MG63 (cell line): ENCODE results near the gene PILRA. TPM values are rescaled to one million over a fixed set of nuclear protein-coding genes. Genes with fewer than 3 reads are reported as not detected.
"Not testable (repeated sequence)": the region's sequence is repeated elsewhere in the genome, so short reads cannot be mapped to it uniquely, and the experiment has no call there.

Experiments
- DNase-seq: peaks from one replicate; pipeline ENCODE4 v3.0.0-alpha.2; 2020
- H3K27me3 ChIP-seq: fragments of 250-450 bp; sonication (Bioruptor Pico); 2 replicates; pipeline ENCODE4 v1.5.1; 2020; ENCODE audit warnings: mild to moderate bottlenecking, moderate library complexity
- H3K36me3 ChIP-seq: fragments of 250-450 bp; sonication (Bioruptor Pico); 2 replicates; pipeline ENCODE4 v1.5.1; 2020; ENCODE audit warnings: mild to moderate bottlenecking, moderate library complexity
- H3K4me3 ChIP-seq: fragments of 250-450 bp; sonication (Bioruptor Pico); 2 replicates; pipeline ENCODE4 v1.5.1; 2020; ENCODE audit warnings: mild to moderate bottlenecking, moderate library complexity
- H3K9me3 ChIP-seq: fragments of 250-450 bp; sonication (Bioruptor Pico); 2 replicates; pipeline ENCODE4 v1.5.1; 2020; ENCODE audit warnings: mild to moderate bottlenecking, moderate library complexity
- total RNA-seq: library from RNA; depleted of rRNA; stranded (reverse); fragments of >200 nt; shearing (Covaris generic); gene quantifications from 2 replicates; pipeline ENCODE4 v1.2.3, GENCODE V29; 2014; ENCODE audit warnings: low replicate concordance

Gene PILRA
- total RNA-seq, 1 experiment from 2014 or later, result not detected

DNA sequence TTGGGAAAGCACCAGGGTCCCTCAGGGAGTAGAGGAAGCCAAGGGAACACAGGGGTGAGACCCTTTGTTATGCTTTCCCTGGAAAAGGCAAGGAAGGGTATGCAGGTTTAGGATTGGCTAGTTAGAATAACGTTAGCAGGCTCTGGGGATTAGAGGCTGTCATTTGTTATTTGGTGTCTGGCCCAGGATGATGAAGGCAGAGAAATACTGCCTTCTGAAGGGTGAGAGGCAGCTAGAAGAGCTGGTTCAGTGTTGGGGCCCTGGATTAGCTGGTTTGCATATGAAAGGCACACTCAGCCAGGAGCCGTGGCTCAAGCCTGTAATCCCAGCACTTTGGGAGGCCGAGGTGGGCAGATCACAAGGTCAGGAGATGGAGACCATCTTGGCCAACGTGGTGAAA is 3.0 kb upstream of the PILRA start:
- Histone ChIP-seq H3K4me3 (no peak overlapping the region), H3K36me3 (no peaks in the 10 kb centered on the region), H3K9me3 (no peaks in the 10 kb centered on the region), H3K27me3 (no peaks in the 10 kb centered on the region)
- no peak for DNase-seq

DNA sequence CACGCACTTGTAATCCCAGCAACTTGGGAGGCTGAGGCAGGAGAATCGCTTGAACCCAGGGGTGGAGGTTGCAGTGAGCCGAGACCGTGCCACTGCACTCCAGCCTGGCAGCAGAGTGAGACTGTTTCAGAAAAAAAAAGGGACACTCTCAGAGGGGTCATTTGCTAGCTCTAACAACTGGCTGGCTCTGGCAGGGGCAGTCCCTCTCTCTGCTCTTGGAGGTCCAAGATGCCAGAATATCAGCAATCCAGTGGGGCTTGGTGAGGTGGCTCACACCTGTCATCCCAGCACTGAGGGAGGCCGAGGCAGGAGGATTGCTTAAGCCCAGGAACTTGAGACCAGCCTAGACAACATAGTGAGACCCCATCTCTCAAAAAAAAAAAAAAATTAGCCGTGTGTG is 2.5 kb upstream of the PILRA start:
- Histone ChIP-seq H3K27me3 (no peaks in the 10 kb centered on the region), H3K9me3 (no peaks in the 10 kb centered on the region), H3K4me3 (no peak overlapping the region), H3K36me3 (no peaks in the 10 kb centered on the region)
- DNase-seq, result no peak

DNA sequence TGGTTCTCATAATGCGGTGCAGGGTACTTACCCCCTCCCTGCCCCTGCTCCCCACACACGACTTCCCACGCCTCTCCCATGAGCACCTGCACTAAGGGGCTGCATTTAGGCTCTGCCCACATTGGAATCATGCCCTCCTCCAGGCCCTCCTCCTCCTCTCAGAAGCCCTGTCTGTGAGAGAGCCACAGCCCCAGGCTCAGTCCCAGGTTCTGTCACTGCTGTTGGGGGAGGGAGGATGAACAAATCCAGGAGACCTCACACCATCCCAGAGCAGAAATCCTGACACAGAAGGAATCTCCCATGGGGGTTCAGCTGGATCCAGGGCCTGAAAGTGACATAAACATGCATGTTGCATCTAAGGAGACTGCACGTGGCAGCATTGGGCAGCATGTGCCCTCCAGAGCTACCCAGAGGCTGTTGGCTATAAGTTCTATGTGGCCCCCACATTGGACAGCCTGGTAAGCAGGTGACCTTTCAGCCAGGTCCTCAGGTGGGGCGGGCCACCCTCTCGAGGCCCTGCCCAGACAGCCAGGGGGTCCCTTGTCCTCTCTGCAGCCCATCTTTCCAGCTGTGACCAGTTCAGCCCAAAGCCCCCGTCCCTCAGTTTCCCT is 1.6 kb upstream of the PILRA start:
- Histone ChIP-seq H3K27me3 (no peaks in the 10 kb centered on the region), H3K9me3 (no peaks in the 10 kb centered on the region), H3K4me3 (no peak overlapping the region), H3K36me3 (no peaks in the 10 kb centered on the region)
- DNase-seq, result no peak

DNA sequence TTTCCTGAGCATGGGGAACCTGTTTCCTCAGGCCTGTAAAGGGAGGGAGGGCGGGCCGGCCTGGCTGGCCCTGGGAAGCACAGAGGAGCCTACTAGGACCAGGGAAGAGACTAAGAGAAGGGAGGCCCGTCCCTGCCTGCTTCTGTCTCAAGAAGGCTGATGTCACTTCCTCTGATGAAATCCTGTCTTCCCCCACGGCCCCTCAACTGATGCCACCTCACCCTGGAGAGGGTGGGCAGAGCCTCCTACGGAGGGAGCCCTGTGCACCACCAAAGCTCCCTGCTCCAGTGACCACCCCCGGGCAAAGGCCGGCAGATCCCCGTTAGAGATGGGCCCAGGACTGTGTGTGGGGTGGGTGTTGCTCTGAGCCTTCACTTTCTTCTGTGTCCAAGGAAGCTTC is 1.0 kb upstream of the PILRA start:
- no peak for DNase-seq
- Histone ChIP-seq H3K4me3 (no peak overlapping the region), H3K9me3 (no peaks in the 10 kb centered on the region), H3K36me3 (no peaks in the 10 kb centered on the region), H3K27me3 (no peaks in the 10 kb centered on the region)

DNA sequence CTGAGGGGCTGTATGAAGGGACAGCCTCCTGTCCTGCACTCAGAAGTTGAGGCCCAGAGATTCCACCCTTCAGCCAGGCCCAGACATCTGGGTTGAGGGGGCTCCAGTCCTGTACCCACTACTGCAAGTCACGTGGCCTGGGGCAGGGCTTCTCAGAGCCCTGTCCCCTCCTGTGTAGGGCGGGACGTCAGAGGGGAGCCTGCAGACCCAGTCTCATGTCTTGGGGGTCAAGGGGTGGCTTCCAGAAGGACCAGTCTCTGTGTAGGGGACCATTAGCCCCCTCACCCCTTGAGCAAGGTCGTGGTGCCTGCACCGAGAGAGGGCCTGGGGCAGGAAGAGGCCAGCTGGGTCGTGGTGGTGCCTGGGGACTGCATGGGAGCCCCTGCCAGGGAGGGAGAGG is 593 bp upstream of the PILRA start:
- Histone ChIP-seq H3K9me3 (no peaks in the 10 kb centered on the region), H3K36me3 (no peaks in the 10 kb centered on the region), H3K4me3 (no peak overlapping the region), H3K27me3 (no peaks in the 10 kb centered on the region)
- no peak for DNase-seq

DNA sequence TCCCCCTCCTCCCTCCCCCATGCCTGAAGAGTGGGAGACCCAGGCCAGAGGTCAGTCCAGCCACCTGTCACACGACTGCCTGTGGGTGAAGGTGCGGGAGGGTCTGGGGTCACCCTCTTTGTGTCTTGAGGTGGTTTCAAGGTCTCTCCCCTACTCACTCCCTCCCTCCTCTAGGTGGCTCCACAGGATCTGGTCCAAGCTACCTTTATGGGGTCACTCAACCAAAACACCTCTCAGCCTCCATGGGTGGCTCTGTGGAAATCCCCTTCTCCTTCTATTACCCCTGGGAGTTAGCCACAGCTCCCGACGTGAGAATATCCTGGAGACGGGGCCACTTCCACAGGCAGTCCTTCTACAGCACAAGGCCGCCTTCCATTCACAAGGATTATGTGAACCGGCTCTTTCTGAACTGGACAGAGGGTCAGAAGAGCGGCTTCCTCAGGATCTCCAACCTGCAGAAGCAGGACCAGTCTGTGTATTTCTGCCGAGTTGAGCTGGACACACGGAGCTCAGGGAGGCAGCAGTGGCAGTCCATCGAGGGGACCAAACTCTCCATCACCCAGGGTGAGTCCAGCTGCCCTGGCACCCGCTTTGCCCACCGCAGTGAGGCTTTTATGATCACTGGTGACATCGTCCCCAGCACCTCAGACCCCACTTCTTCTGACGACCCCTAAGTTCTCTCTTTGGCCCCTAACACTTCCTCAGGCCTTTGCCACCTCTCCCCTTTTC is 747 bp downstream of the PILRA start:
- H3K9me3 ChIP-seq, H3K27me3 ChIP-seq, H3K4me3 ChIP-seq, DNase-seq, H3K36me3 ChIP-seq: not testable (repeated sequence)

DNA sequence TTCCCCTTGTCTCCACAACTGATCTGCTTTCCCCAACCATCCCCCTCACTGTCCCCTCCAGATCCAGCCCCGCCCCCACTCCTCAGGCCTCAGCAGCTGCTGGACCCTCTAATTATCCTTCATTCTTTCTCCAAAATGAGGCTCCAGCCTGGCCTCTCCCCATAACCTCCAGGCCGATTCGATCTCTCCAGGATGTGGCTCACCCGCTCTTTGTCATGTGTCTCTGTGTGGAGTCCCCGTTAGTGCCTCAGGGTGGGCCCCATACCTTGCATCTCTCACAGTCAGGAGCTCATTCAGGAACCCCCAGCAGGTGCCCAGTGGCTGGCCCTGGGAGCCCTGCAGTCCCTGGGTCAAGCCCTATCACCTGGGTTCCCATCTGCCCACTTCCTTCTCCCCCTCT is 1.3 kb downstream of the PILRA start:
- DNase-seq, result no peak
- Histone ChIP-seq H3K36me3 (no peaks in the 10 kb centered on the region), H3K27me3 (no peaks in the 10 kb centered on the region), H3K9me3 (no peaks in the 10 kb centered on the region), H3K4me3 (no peak overlapping the region)

DNA sequence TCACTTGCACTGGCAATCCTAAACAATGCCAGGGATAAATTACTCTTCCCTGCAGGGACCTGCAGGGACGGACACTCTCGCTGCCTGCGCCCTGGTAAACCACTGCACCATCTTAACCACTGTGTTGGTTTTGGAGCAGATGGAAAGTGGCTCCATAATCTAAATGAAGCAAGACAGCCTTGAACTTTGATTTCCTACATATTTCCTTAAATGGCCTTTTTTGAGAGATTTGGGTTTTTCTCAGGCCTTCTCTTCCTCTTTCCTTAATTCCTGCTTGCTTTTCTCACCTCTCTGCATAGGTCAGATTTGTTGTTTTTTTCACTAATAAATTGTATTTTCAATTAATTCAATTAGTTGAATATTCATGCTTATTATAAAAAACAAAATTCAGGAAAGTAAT is 2.8 kb downstream of the PILRA start:
- DNase-seq, result no peak
- no peaks in the 10 kb centered on the region for H3K27me3 ChIP-seq
- no peaks in the 10 kb centered on the region for H3K9me3 ChIP-seq
- no peaks in the 10 kb centered on the region for H3K36me3 ChIP-seq
- H3K4me3 ChIP-seq, result no peak overlapping the region

DNA sequence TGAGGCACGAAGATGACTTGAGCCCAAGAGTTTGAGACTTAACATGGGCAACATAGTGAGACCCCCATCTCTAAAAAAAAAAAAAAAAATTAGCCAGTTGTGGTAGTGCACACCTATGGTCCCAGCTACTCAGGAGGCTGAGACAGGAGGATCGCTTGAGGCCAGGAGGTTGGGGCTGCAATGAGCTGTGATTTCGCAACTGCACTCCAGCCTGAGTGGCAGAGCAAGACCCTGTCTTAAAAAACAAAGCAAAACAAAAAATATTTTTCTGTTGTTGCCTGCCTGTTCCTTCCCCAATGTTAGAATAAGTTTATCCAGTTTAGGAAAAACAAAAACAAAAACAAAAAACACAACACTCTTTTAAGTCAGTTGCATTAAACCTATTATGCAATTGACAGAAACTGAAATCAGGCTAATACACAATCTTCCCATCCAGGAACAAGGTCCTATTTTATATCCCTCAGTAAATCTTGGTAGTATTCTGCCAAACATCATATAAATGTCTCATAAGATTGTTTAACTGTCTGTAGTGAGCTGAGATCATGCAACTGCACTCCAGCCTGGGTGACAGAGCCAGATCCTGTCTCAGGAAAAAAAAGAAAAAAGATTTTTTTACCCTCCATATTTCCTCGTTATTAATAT is 4.9 kb downstream of the PILRA start:
- Histone ChIP-seq H3K36me3 (no peaks in the 10 kb centered on the region), H3K9me3 (no peaks in the 10 kb centered on the region), H3K4me3 (no peak overlapping the region), H3K27me3 (no peaks in the 10 kb centered on the region)
- DNase-seq, result no peak

DNA sequence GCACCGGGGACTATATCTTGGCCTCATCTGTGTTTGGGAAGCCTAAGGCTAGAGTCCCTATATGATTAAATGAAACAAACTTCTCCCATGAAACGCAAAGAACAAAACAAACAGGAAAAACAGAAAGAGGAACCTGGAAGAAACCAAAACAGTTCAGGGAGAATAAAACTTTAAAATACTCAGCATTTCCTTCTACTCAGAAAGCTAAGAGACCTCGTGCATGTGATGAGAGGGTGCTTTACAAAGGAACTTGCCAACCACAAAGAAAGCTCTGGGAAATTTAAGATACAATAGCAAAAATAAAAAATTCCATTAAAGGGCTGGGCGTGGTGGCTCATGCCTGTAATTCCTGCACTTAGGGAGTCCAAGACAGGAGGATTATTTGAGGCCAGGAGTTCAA is 6.9 kb downstream of the PILRA start:
- H3K36me3 ChIP-seq, result no peaks in the 10 kb centered on the region
- H3K4me3 ChIP-seq, result no peak overlapping the region
- H3K9me3 ChIP-seq, result no peaks in the 10 kb centered on the region
- no peaks in the 10 kb centered on the region for H3K27me3 ChIP-seq
- no peak for DNase-seq

DNA sequence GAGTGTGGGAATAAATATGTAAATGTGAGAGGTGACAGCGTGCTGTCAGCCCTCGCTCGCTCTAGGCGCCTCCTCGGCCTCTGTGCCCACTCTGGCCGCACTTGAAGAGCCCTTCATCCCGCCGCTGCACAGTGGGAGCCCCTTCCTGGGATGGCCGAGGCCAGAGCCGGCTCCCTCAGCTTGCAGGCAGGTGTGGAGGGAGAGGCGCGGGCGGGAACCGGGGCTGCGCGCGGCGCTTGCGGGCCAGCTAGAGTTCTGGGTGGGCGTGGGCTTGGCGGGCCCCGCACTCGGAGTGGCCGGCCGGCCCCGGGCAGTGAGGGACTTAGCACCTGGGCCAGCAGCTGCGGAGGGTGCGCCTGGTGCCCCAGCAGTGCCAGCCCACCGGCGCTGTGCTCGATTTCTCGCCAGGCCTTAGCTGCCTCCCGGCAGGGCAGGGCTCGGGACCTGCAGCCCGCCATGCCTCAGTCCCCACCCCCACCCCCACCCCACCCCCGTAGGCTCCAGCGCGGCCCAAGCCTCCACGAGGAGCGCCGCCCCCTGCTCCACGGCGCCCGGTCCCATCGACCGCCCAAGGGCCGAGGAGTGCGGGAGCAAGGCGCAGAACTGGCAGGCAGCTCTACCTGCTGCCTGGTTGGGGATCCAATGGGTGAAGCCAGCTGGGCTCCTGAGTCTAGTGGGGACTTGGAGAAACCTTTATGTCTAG is 8.4 kb downstream of the PILRA start:
- H3K36me3 ChIP-seq, H3K27me3 ChIP-seq, H3K4me3 ChIP-seq, H3K9me3 ChIP-seq, DNase-seq: not testable (repeated sequence)

DNA sequence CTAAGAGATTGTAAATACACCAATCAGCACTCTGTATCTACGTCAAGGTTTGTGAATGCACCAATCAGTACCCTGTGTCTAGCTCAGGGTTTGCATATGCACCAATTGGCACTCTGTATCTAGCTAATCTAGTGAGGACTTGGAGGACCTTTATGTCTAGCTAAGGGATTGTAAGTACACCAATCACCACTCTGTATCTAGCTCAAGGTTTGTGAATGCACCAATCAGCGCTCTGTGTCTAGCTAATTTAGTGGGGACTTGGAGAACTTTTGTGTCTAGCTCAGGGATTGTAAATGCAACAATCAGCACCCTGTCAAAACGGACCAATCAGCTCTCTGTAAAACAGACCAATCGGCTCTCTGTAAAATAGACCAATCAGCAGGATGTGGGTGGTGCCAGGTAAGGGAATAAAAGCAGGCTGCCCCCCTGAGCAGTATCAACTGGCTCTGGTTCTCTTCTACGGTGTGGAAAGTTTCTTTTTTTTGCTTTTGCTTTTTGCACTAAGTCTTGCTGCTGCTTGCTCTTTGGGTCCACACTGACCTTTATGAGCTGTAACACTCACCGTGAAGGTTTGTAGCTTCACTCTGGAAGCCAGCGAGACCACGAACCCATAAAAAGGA is 9.1 kb downstream of the PILRA start:
- not testable (repeated sequence) for H3K27me3 ChIP-seq, DNase-seq, H3K4me3 ChIP-seq

DNA sequence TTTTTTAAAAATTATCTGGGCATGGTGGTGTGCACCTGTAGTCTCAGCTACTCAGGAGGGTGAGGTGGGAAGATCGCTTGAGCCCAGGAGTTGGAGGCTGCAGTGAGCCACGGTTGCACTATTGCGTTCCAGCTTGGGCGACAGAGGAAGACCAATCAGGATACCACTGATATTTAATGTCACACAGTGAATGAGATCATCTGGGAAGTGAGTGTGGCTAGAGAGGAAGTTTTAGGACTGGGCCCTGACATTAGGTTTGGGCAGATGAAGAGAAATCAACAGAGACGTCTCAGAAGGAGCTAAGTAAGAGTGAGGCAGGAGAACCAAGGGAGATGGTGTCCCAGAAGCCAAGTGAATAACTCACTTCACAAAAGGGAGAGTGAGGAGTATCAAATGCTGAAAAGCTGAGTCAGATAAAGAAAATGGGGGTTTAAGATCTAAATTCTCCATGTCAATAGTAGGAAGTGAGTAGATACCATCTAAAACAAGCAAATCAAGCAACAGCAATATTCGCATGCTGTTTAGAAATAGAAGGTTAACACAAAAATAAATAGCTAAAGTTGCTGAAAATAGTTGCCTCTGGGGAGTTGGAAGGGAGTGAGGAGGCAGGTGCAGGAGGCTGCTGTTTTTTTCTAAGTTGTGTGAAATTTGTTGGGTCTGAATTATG is 11.5 kb downstream of the PILRA start:
- H3K9me3 ChIP-seq, result no peaks in the 10 kb centered on the region
- H3K27me3 ChIP-seq, result no peaks in the 10 kb centered on the region
- H3K36me3 ChIP-seq, result no peaks in the 10 kb centered on the region
- H3K4me3 ChIP-seq, result no peak overlapping the region
- DNase-seq, result no peak

More for the DNA sequence above, 9.1 kb downstream of the PILRA start:
- H3K36me3 ChIP-seq, H3K9me3 ChIP-seq: not testable (repeated sequence)

DNA sequence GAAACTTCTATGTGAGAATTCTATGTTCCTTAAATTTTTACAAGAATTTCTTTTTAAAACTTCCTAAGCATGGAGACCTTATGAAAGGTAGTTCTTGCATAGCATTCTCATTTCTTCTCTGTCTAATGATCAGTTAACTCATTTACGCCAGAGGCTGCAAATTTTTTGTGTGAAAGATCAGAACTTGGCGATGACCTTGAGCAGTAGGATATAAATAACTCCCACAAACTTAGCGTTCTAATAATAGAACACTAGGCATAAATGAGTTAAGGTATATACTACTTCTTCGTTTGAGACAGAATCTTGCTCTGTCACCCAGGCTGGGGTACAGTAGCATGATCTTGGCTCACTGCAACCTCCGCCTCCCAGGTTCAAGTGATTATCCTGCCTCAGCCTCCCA is 13.7 kb downstream of the PILRA start:
- H3K36me3 ChIP-seq, result no peaks in the 10 kb centered on the region
- no peak for DNase-seq
- H3K4me3 ChIP-seq, result no peak overlapping the region
- H3K27me3 ChIP-seq, result no peaks in the 10 kb centered on the region
- no peaks in the 10 kb centered on the region for H3K9me3 ChIP-seq

DNA sequence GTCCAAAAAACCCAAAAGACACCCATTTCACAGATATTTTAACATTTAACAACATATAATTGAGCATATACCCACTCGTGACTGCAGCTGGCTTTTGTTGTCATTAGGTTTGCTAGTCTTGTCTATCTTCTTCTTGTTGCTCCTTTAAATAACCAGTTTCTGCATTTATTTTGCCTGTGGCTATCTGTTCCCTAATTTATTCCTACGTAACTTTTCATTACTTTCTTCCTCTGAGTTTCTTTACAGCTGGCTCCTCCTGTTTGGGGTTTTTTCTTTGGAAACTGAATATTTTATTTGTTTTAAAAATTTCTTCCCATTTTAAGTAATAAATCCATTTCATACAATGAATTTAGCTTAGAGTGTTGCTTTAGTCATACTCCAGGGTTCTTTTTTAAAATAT is 14.4 kb downstream of the PILRA start:
- DNase-seq, result no peak
- Histone ChIP-seq H3K36me3 (no peaks in the 10 kb centered on the region), H3K4me3 (no peak overlapping the region), H3K27me3 (no peaks in the 10 kb centered on the region), H3K9me3 (no peaks in the 10 kb centered on the region)

DNA sequence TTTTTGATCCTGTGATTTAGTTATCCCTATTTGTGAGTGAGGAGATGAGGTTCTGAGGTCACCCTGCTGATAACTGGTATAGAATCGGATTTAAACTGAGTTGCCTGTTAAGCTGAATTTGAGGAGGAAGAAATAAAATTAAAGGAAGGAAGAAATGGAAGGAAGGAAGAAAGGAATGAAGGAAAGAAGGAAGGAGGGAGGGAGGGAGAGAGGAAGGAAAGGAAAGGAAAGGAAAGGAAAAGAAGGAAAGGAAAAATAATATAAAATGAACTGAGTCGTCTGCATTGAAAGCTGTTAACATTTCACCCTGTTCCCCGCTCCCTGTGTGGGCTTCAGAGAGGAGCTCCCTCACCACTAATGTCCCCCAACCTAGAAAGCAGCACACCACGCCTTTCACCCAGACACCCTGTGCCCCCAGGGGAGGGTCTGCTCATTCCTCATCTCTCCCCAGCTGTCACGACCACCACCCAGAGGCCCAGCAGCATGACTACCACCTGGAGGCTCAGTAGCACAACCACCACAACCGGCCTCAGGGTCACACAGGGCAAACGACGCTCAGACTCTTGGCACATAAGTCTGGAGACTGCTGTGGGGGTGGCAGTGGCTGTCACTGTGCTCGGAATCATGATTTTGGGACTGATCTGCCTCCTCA is 16.3 kb downstream of the PILRA start:
- DNase-seq, result no peak

More for the DNA sequence above, 16.3 kb downstream of the PILRA start:
- H3K36me3 ChIP-seq, result no peaks in the 10 kb centered on the region
- H3K9me3 ChIP-seq, result no peaks in the 10 kb centered on the region
- H3K4me3 ChIP-seq, result no peak overlapping the region
- H3K27me3 ChIP-seq, result no peaks in the 10 kb centered on the region
